AG10803 (cell line): ENCODE data around the gene ME1.
"Not testable (repeated sequence)": the region's sequence is repeated elsewhere in the genome, so short reads cannot be mapped to it uniquely, and the experiment has no call there.

ENCODE experiments used
- DNase-seq: peaks from one replicate; pipeline ENCODE4 v3.0.0; 2010; ENCODE audit warnings: low read depth
- H3K4me3 ChIP-seq: 2 replicates; pipeline ENCODE4 v1.5.1; 2011; ENCODE audit warnings: mild to moderate bottlenecking, low read length, control low read depth
- CTCF ChIP-seq: conservative IDR thresholded peaks from 2 replicates; pipeline ENCODE4 v1.5.1; 2011; ENCODE audit warnings: mild to moderate bottlenecking, low read length, control low read depth, inconsistent platforms

ME1 gene

GRCh38 chr6:83359638-83360037 lies 71.2 kb downstream of the ME1 start:
- no peak overlapping the region for H3K4me3 ChIP-seq
- no peak for TF ChIP-seq CTCF
- DNase-seq: no peak

- no peak for DNase-seq
Measured at GRCh38 chr6:83354747-83355146, 76.1 kb downstream of the ME1 start.

GRCh38 chr6:83352424-83353061 lies 78.3 kb downstream of the ME1 start:
- no peak for TF ChIP-seq CTCF
- H3K4me3 ChIP-seq: no peak overlapping the region
- peak; percentile 5 for DNase-seq

More at GRCh38 chr6:83354747-83355146, 76.1 kb downstream of the ME1 start:
- no peak overlapping the region for H3K4me3 ChIP-seq
- TF ChIP-seq CTCF: no peak

- DNase-seq: no peak
- TF ChIP-seq CTCF: no peak
- H3K4me3 ChIP-seq: no peak overlapping the region
Measured at GRCh38 chr6:83343121-83343520, 87.7 kb downstream of the ME1 start.

- H3K4me3 ChIP-seq: no peak overlapping the region
- DNase-seq: no peak
- TF ChIP-seq CTCF: no peak
Measured at GRCh38 chr6:83341765-83342164, 89.1 kb downstream of the ME1 start.

GRCh38 chr6:83333916-83334315 lies 96.9 kb downstream of the ME1 start:
- DNase-seq, H3K4me3 ChIP-seq: not testable (repeated sequence)

- no peak for DNase-seq
- no peak overlapping the region for H3K4me3 ChIP-seq
- no peak for TF ChIP-seq CTCF
Measured at GRCh38 chr6:83333500-83333899, 97.4 kb downstream of the ME1 start.

GRCh38 chr6:83314693-83315092 lies 116.2 kb downstream of the ME1 start:
- TF ChIP-seq CTCF: no peak
- no peak for DNase-seq
- no peak overlapping the region for H3K4me3 ChIP-seq
